Mammary epithelial cell (primary cell): ENCODE data around the gene CIDEA.

Experiments used
- EZH2 ChIP-seq: IDR thresholded peaks from 2 replicates; pipeline ENCODE4 v1.6.1; 2012; ENCODE audit warnings: low read length, inconsistent platforms, borderline replicate concordance
- TF ChIP-seq, protein P1 (sequence below), 2 donors: IDR thresholded peaks in 1 of 2; conservative IDR thresholded peaks in 1 of 2; 2 replicates each; pipeline ENCODE4 v1.5.1; 2011 to 2012; ENCODE audit warnings: inconsistent platforms in 2 of 2, low read length in 2 of 2, mild to moderate bottlenecking in 2 of 2, control low read depth in 1 of 2, low read depth in 1 of 2; ENCODE audit not compliant: insufficient read depth in 1 of 2; ENCODE audit errors: extremely low read depth in 1 of 2

DNA sequence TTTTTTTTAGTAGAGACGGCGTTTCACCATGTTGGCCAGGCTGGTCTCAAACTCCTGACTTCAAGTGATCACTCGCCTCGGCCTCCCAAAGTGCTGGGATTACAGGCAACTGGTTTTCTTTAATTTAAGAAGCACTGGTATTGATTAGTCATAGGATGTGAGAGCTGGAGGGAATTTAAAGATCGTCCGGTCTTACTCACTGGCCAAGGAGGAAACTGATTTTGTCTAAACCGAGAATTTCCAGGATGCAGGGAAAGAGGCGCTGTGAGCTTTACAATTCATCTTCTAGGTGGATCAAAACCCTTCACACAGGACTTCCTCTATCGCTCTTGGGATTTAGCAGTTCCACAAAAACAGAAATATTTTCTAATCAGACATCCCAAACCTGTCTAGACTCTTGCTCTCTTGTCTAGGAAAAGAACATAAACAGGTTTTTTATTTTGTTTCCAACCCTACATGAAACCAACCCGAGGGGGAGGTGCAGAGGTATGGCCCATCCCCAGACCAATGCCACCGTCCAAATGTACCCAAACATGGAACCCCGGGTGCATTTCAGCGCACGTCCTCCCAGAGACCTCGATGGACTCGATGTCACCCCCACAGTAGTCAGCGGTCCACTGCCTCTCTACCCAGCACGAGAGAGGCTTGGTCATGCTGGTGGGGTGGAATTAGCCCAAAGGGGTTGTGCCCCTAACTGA is 41.4 kb downstream of the CIDEA start:
- TF ChIP-seq EZH2: no peak
- TF ChIP-seq, protein P1, sequence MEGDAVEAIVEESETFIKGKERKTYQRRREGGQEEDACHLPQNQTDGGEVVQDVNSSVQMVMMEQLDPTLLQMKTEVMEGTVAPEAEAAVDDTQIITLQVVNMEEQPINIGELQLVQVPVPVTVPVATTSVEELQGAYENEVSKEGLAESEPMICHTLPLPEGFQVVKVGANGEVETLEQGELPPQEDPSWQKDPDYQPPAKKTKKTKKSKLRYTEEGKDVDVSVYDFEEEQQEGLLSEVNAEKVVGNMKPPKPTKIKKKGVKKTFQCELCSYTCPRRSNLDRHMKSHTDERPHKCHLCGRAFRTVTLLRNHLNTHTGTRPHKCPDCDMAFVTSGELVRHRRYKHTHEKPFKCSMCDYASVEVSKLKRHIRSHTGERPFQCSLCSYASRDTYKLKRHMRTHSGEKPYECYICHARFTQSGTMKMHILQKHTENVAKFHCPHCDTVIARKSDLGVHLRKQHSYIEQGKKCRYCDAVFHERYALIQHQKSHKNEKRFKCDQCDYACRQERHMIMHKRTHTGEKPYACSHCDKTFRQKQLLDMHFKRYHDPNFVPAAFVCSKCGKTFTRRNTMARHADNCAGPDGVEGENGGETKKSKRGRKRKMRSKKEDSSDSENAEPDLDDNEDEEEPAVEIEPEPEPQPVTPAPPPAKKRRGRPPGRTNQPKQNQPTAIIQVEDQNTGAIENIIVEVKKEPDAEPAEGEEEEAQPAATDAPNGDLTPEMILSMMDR (conservative IDR thresholded peaks at IDR 0.05 in 1 of 2, IDR thresholded peaks at IDR 0.05 in 1 of 2; ENCODE audit: extremely low read depth in 1 of 2, insufficient read depth in 1 of 2, low read depth in 1 of 2, low read length in 2 of 2): no peak
